ENCODE measurements around the gene CELA1. TPM values are rescaled to one million over a fixed set of nuclear protein-coding genes. Genes with fewer than 3 reads are reported as not detected.

CELA1 gene
- total and polyA plus RNA-seq, 4 donors, result not detected

DNA sequence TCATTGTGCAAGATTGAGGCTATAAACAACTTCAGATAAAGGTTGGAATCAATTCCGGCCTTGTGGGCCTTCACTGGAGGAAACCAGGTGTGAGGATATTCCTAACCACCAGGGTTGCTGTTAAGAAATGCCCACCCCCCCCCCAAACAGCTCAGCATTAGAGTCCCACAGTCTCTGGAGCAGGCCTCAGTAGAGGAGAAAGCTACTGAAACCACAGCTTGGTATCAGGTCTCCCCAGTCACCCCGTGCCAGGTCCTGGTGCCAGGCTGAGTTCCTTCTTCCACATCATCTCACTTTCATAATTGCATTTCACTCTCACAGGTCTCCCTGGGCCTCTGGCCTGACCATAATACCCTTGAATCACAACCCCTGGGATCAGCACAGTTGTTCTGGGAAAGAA is 32.3 kb upstream of the CELA1 start:
- H3K4me3 ChIP-seq (ENCODE audit: low read length in 2 of 2), result no peak overlapping the region
- 94 to 100% methylated on average over 2 of the region's 2 CpGs for WGBS, 2 donors
- H3K9me3 ChIP-seq (ENCODE audit: control insufficient read depth, low read length), result no peaks in the 10 kb centered on the region
- no peak for ATAC-seq (ENCODE audit: low FRiP score)
- H3K27me3 ChIP-seq (ENCODE audit: control insufficient read depth in 1 of 2, insufficient read depth in 2 of 2, low read length in 1 of 2), result no peaks in the 10 kb centered on the region
- H3K36me3 ChIP-seq (ENCODE audit: control insufficient read depth in 1 of 2, insufficient read depth in 2 of 2, low read length in 1 of 2), result no peaks in the 10 kb centered on the region
- intact Hi-C loops (cut with DNase I), result no loop called here
- H3K4me1 ChIP-seq (ENCODE audit: control insufficient read depth in 1 of 2, insufficient read depth in 2 of 2, low read length in 2 of 2), result no peaks in the 10 kb centered on the region
- H3K27ac ChIP-seq (ENCODE audit: low read depth in 1 of 2, low read length in 2 of 2), result no peak overlapping the region
- no peak for DNase-seq

DNA sequence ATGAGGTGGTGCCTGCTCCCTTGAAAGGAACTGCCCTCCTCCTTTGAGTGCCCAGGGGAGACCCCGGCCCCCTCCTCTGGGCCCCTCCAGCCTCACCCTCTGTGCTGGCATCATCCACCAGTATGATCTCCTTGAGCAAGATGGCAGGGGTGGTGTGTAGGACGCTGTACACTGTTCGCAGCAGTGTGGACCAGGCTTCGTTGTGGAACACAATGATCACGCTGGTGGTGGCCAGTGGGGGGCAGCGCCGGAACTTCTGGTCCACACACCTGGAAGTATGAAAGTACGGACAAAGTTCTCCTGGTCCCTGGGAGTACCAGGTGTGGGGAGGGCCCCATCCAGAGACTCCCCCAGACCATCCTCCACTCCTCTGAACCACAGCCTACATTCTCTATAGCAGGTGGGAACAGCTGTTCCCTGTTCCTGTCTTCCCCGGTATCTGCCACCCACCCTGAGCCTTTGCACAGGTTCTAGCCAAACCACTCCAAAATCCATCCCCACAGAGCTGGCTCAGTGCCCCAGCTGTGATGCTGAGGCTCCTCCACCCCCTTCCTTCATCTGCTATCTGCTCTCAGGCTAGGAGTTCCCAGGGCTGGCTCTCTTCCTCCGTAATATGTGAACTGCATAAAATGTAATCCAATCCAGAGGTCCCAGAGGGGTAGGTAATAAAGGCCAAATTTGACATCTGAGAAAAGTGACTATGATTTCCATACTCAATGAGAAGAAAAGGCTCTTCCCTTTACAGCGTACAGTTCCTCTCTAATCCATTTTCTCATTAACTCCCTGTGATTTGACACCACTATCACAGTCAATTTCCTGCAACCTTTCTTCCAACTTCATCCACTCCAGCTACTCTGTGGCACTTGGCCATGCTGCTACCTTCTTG is 30.9 kb upstream of the CELA1 start:
- 92 to 95% methylated on average over 11 of the region's 11 CpGs for WGBS, 2 donors
- DNase-seq (no peak), ATAC-seq (ENCODE audit: low FRiP score) (no peak)
- Histone ChIP-seq H3K36me3 (ENCODE audit: control insufficient read depth in 1 of 2, insufficient read depth in 2 of 2, low read length in 1 of 2) (no peaks in the 10 kb centered on the region), H3K9me3 (ENCODE audit: control insufficient read depth, low read length) (no peaks in the 10 kb centered on the region), H3K27me3 (ENCODE audit: control insufficient read depth in 1 of 2, insufficient read depth in 2 of 2, low read length in 1 of 2) (no peaks in the 10 kb centered on the region), H3K4me1 (ENCODE audit: control insufficient read depth in 1 of 2, insufficient read depth in 2 of 2, low read length in 2 of 2) (no peaks in the 10 kb centered on the region), H3K4me3 (ENCODE audit: low read length in 2 of 2) (no peak overlapping the region), H3K27ac (ENCODE audit: low read depth in 1 of 2, low read length in 2 of 2) (no peak overlapping the region)
- intact Hi-C loops (cut with DNase I), result no loop called here

DNA sequence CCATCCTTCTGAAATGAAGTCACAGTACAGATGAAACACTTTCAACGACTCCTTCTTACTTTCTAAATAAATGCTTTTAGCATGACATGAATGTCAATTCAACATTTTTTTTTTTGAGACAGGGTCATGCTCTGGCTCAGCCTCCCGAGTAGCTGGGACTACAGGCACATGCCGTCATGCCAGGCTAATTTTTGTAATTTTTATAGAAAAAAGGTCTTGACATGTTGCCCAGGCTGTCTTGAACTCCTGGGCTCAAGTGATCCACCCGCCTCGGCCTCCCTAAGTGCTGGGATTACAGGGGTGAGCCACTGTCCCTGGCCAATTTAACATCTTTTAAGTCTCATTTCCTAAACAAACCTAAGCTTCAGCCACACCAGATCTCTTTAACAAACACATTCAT is 28.4 kb upstream of the CELA1 start:
- intact Hi-C loops (cut with DNase I), result no loop called here
- no peaks in the 10 kb centered on the region for H3K27me3 ChIP-seq (ENCODE audit: control insufficient read depth in 1 of 2, insufficient read depth in 2 of 2, low read length in 1 of 2)
- no peak overlapping the region for H3K4me3 ChIP-seq (ENCODE audit: low read length in 2 of 2)
- DNase-seq (no peak), ATAC-seq (ENCODE audit: low FRiP score) (no peak)
- H3K27ac ChIP-seq (ENCODE audit: low read depth in 1 of 2, low read length in 2 of 2), result no peak overlapping the region
- H3K9me3 ChIP-seq (ENCODE audit: control insufficient read depth, low read length), result no peaks in the 10 kb centered on the region
- H3K4me1 ChIP-seq (ENCODE audit: control insufficient read depth in 1 of 2, insufficient read depth in 2 of 2, low read length in 2 of 2), result peaks cover 0 to 2% of the 10 kb centered on the region in 2 donors
- WGBS, 2 donors, result 34 to 41% methylated on average over 5 of the region's 5 CpGs
- no peaks in the 10 kb centered on the region for H3K36me3 ChIP-seq (ENCODE audit: control insufficient read depth in 1 of 2, insufficient read depth in 2 of 2, low read length in 1 of 2)

DNA sequence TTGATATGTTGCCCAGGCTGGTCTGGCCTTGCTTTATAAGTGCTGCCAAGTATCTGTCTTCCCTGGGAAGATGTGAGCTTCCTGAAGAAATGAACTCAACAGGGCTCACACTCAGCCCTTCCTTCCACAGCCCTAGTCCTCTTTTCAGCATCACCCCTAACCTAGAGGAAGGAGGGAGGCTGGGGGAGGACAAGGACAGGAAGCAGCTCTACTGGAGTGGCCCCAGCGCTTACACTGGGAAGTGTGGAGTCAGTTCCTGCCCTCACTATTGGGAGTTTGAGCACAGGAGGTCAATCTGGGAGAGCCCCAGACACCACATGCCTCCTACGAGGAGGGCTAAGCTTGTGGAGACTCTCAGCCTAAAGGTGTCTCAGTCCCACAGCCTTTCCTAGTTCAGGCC is 27.9 kb upstream of the CELA1 start:
- no peak for ATAC-seq (ENCODE audit: low FRiP score)
- H3K9me3 ChIP-seq (ENCODE audit: control insufficient read depth, low read length), result no peaks in the 10 kb centered on the region
- intact Hi-C loops (cut with DNase I), result no loop called here
- peaks cover 0 to 2% of the 10 kb centered on the region in 2 donors for H3K4me1 ChIP-seq (ENCODE audit: control insufficient read depth in 1 of 2, insufficient read depth in 2 of 2, low read length in 2 of 2)
- H3K4me3 ChIP-seq (ENCODE audit: low read length in 2 of 2), result no peak overlapping the region
- no peaks in the 10 kb centered on the region for H3K27me3 ChIP-seq (ENCODE audit: control insufficient read depth in 1 of 2, insufficient read depth in 2 of 2, low read length in 1 of 2)
- no peak overlapping the region for H3K27ac ChIP-seq (ENCODE audit: low read depth in 1 of 2, low read length in 2 of 2)
- no peaks in the 10 kb centered on the region for H3K36me3 ChIP-seq (ENCODE audit: control insufficient read depth in 1 of 2, insufficient read depth in 2 of 2, low read length in 1 of 2)
- WGBS, 2 donors, result 87 to 92% methylated on average over 2 of the region's 2 CpGs
- no peak for DNase-seq

DNA sequence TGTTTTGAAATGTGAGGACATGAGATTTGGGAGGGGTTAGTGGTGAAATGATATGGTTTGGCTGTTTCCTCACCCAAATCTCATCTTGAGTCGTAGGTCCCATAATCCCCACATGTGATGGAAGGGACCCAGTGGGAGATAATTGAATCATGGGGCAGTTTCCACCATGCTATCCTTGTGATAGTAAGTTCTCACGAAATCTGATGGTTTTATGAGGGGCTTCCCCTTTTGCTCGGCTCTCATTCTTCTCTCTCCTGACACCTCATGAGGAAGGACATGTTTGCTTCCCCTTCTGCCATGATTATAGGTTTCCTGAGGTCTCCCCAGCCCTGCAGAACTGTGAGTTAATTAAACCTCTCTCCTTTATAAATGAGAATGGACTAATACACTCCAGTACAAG is 26.7 kb upstream of the CELA1 start:
- Histone ChIP-seq H3K36me3 (ENCODE audit: control insufficient read depth in 1 of 2, insufficient read depth in 2 of 2, low read length in 1 of 2) (no peaks in the 10 kb centered on the region), H3K27me3 (ENCODE audit: control insufficient read depth in 1 of 2, insufficient read depth in 2 of 2, low read length in 1 of 2) (no peaks in the 10 kb centered on the region), H3K4me3 (ENCODE audit: low read length in 2 of 2) (no peak overlapping the region), H3K9me3 (ENCODE audit: control insufficient read depth, low read length) (no peaks in the 10 kb centered on the region), H3K4me1 (ENCODE audit: control insufficient read depth in 1 of 2, insufficient read depth in 2 of 2, low read length in 2 of 2) (peaks cover 0 to 2% of the 10 kb centered on the region in 2 donors), H3K27ac (ENCODE audit: low read depth in 1 of 2, low read length in 2 of 2) (no peak overlapping the region)
- WGBS, 2 donors, result 90 to 91% methylated on average over 3 of the region's 3 CpGs
- ATAC-seq (ENCODE audit: low FRiP score), result no peak
- intact Hi-C loops (cut with DNase I), result no loop called here
- DNase-seq, result no peak

DNA sequence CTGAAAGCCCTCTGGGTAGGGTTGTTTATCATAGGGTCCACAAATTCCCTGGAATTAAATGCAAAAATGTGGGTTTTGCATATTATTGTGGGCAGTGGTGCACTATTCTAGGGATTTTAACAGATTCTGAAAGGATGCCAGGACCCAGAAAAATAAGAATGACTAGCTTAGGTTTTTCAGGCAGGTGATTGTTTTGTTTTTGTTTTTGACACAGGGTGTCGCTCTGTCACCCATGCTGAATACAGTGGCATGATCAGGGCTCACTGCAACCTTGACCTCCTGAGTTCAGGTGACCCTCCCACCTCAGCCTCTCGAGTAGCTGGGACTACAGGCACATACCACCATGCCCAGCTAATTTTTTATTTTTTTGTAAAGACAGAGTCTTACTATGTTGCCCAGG is 25.5 kb upstream of the CELA1 start:
- ATAC-seq (ENCODE audit: low FRiP score), result no peak
- H3K9me3 ChIP-seq (ENCODE audit: control insufficient read depth, low read length), result no peaks in the 10 kb centered on the region
- WGBS, 2 donors, result 80 to 92% methylated on average over 2 of the region's 2 CpGs
- intact Hi-C loops (cut with DNase I), result no loop called here
- H3K27ac ChIP-seq (ENCODE audit: low read depth in 1 of 2, low read length in 2 of 2), result peak overlapping the region in 1 of 2 donors; percentile 14
- peaks cover 0 to 2% of the 10 kb centered on the region in 2 donors for H3K4me1 ChIP-seq (ENCODE audit: control insufficient read depth in 1 of 2, insufficient read depth in 2 of 2, low read length in 2 of 2)
- no peak overlapping the region for H3K4me3 ChIP-seq (ENCODE audit: low read length in 2 of 2)
- no peak for DNase-seq
- no peaks in the 10 kb centered on the region for H3K27me3 ChIP-seq (ENCODE audit: control insufficient read depth in 1 of 2, insufficient read depth in 2 of 2, low read length in 1 of 2)
- H3K36me3 ChIP-seq (ENCODE audit: control insufficient read depth in 1 of 2, insufficient read depth in 2 of 2, low read length in 1 of 2), result no peaks in the 10 kb centered on the region

DNA sequence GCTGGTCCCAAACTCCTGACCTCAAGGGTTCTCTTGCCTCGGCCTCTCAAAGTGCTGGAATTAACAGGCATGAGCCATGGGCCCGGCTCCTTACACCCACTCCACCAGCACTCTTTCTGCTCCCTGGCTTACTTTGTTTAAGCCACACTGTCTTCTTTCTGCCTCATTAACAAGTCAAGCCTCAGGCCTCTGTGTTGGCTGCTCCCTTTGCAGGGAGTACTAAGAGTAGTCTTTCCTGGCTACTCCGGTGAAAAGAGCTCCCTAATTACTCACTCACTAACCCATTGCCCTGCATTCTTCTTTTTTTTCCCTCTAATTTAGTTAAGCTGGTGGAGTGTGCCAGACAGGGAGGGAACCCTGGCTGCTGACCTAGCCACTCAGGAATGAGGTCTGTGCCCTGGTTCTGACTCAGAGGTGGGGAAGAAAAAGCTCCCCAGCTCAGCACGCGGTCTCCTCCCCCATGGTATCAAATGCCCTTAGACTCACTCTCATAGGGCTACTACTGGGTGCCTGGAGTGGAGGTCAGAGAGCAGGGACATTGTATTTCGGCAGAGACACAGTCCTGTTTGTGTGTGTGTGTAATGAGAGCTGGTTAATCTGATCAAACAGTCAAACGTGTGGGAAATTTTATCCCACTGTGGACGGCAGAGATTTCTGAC is 24.9 kb upstream of the CELA1 start:
- ATAC-seq (ENCODE audit: low FRiP score), result peak; percentile 91
- Histone ChIP-seq H3K4me3 (ENCODE audit: low read length in 2 of 2) (no peak overlapping the region), H3K9me3 (ENCODE audit: control insufficient read depth, low read length) (no peaks in the 10 kb centered on the region), H3K27me3 (ENCODE audit: control insufficient read depth in 1 of 2, insufficient read depth in 2 of 2, low read length in 1 of 2) (no peaks in the 10 kb centered on the region), H3K4me1 (ENCODE audit: control insufficient read depth in 1 of 2, insufficient read depth in 2 of 2, low read length in 2 of 2) (peaks cover 0 to 2% of the 10 kb centered on the region in 2 donors), H3K36me3 (ENCODE audit: control insufficient read depth in 1 of 2, insufficient read depth in 2 of 2, low read length in 1 of 2) (no peaks in the 10 kb centered on the region), H3K27ac (ENCODE audit: low read depth in 1 of 2, low read length in 2 of 2) (peak overlapping the region in 1 of 2 donors; percentile 14)
- WGBS, 2 donors, result 5 to 6% methylated on average over 8 of the region's 8 CpGs
- intact Hi-C loops (cut with DNase I), result no loop called here
- peak; percentile 83 to 90 for DNase-seq

DNA sequence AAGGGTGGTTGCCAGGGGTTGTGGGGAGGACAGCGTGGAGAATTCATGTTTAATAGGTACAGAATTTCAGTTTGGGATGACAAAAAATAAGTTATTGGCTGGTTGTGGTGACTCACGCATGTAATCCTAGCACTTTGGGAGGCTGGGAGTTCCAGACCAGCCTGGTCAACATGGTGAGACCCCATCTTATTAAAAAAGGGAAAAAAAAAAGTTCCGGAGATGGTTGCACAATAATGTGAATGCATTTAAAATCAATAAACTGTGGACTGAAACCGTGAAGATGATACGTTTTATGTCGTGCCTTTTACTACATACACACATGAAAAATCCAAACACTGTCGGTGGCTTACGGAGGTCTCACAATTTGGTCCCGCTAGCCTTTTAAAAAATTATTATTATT is 24.2 kb upstream of the CELA1 start:
- peaks cover 0 to 2% of the 10 kb centered on the region in 2 donors for H3K4me1 ChIP-seq (ENCODE audit: control insufficient read depth in 1 of 2, insufficient read depth in 2 of 2, low read length in 2 of 2)
- H3K27me3 ChIP-seq (ENCODE audit: control insufficient read depth in 1 of 2, insufficient read depth in 2 of 2, low read length in 1 of 2), result no peaks in the 10 kb centered on the region
- ATAC-seq (ENCODE audit: low FRiP score) (no peak), DNase-seq (no peak)
- H3K9me3 ChIP-seq (ENCODE audit: control insufficient read depth, low read length), result no peaks in the 10 kb centered on the region
- no peak overlapping the region for H3K4me3 ChIP-seq (ENCODE audit: low read length in 2 of 2)
- WGBS, 2 donors, result 95 to 96% methylated on average over 9 of the region's 9 CpGs
- intact Hi-C loops (cut with DNase I), result no loop called here
- no peak overlapping the region for H3K27ac ChIP-seq (ENCODE audit: low read depth in 1 of 2, low read length in 2 of 2)
- H3K36me3 ChIP-seq (ENCODE audit: control insufficient read depth in 1 of 2, insufficient read depth in 2 of 2, low read length in 1 of 2), result no peaks in the 10 kb centered on the region

DNA sequence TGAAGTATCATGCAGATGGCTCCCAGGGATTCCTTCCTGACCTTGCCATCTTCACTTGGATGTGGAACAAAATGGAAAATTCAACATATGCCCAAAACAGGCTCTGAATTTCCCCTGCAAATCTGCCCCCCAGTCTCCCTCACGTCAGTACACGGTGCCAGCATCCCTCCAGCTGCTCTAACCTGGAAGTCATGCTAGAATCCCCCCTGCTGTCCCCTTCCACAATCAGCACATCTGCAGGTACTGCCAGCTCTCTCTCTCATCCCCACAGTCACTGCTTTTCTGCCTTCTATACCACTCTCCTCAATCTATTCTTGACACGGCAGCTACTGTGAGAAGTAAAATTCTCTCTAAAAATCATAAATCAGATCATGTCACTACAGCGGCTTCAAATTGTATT is 23.1 kb upstream of the CELA1 start:
- H3K4me1 ChIP-seq (ENCODE audit: control insufficient read depth in 1 of 2, insufficient read depth in 2 of 2, low read length in 2 of 2), result peaks cover 0 to 2% of the 10 kb centered on the region in 2 donors
- intact Hi-C loops (cut with DNase I), result no loop called here
- H3K4me3 ChIP-seq (ENCODE audit: low read length in 2 of 2), result no peak overlapping the region
- H3K36me3 ChIP-seq (ENCODE audit: control insufficient read depth in 1 of 2, insufficient read depth in 2 of 2, low read length in 1 of 2), result no peaks in the 10 kb centered on the region
- ATAC-seq (ENCODE audit: low FRiP score) (no peak), DNase-seq (no peak)
- 92 to 93% methylated on average over 4 of the region's 4 CpGs for WGBS, 2 donors
- no peak overlapping the region for H3K27ac ChIP-seq (ENCODE audit: low read depth in 1 of 2, low read length in 2 of 2)
- no peaks in the 10 kb centered on the region for H3K9me3 ChIP-seq (ENCODE audit: control insufficient read depth, low read length)
- H3K27me3 ChIP-seq (ENCODE audit: control insufficient read depth in 1 of 2, insufficient read depth in 2 of 2, low read length in 1 of 2), result no peaks in the 10 kb centered on the region
